ENCODE results near the gene DHX35.

DHX35 gene

GRCh38 chr20:38962044-38962927 is at the start of gene DHX35:
Gene DHX35 (plus strand): TSS chr20:38962344. CDS start chr20:38962368, 24 bp downstream.
- DNase-seq (ENCODE audit: low read depth): peak; percentile 96

- no peak for DNase-seq (ENCODE audit: low read depth)
Observed at GRCh38 chr20:38915355-38915754, 46.8 kb upstream of the DHX35 start.

- DNase-seq (ENCODE audit: low read depth): no peak
Observed at GRCh38 chr20:38917657-38918056, 44.5 kb upstream of the DHX35 start.

- DNase-seq (ENCODE audit: low read depth): no peak
Observed at GRCh38 chr20:38918172-38918571, 44.0 kb upstream of the DHX35 start.

- DNase-seq (ENCODE audit: low read depth): no peak
Observed at GRCh38 chr20:38919683-38920082, 42.5 kb upstream of the DHX35 start.

GRCh38 chr20:38920411-38920810 is 41.7 kb upstream of the DHX35 start:
- no peak for DNase-seq (ENCODE audit: low read depth)

GRCh38 chr20:38920851-38921250 is 41.3 kb upstream of the DHX35 start:
- no peak for DNase-seq (ENCODE audit: low read depth)

- no peak for DNase-seq (ENCODE audit: low read depth)
Observed at GRCh38 chr20:38924718-38925117, 37.4 kb upstream of the DHX35 start.

GRCh38 chr20:38926142-38926933 is 35.8 kb upstream of the DHX35 start, which contains the start of gene FAM83D:
Gene FAM83D (plus strand): TSS chr20:38926417. CDS start chr20:38926443, 26 bp downstream.
- peak; percentile 86 for DNase-seq (ENCODE audit: low read depth)

- no peak for DNase-seq (ENCODE audit: low read depth)
Observed at GRCh38 chr20:38926934-38927616, 35.1 kb upstream of the DHX35 start.

- DNase-seq (ENCODE audit: low read depth): no peak
Observed at GRCh38 chr20:38927902-38928578, 34.1 kb upstream of the DHX35 start.

GRCh38 chr20:38930242-38930569 is 31.9 kb upstream of the DHX35 start:
- no peak for DNase-seq (ENCODE audit: low read depth)

- DNase-seq (ENCODE audit: low read depth): no peak
Observed at GRCh38 chr20:38931984-38932383, 30.2 kb upstream of the DHX35 start.

GRCh38 chr20:38932457-38933120 is 29.6 kb upstream of the DHX35 start:
- no peak for DNase-seq (ENCODE audit: low read depth)

- DNase-seq (ENCODE audit: low read depth): no peak
Observed at GRCh38 chr20:38934530-38934929, 27.6 kb upstream of the DHX35 start.

GRCh38 chr20:38935285-38935684 is 26.9 kb upstream of the DHX35 start:
- DNase-seq (ENCODE audit: low read depth): no peak

GRCh38 chr20:38935967-38936407 is 26.2 kb upstream of the DHX35 start:
- DNase-seq (ENCODE audit: low read depth): no peak

GRCh38 chr20:38937000-38937399 is 25.1 kb upstream of the DHX35 start:
- no peak for DNase-seq (ENCODE audit: low read depth)

GRCh38 chr20:38937978-38938473 is 24.1 kb upstream of the DHX35 start:
- DNase-seq (ENCODE audit: low read depth): no peak

GRCh38 chr20:38939686-38940085 is 22.5 kb upstream of the DHX35 start:
- DNase-seq (ENCODE audit: low read depth): no peak

- no peak for DNase-seq (ENCODE audit: low read depth)
Observed at GRCh38 chr20:38940644-38941043, 21.5 kb upstream of the DHX35 start.

Data from stimulated activated CD8-positive, alpha-beta memory T cell treated with anti-CD3 and anti-CD28 coated beads, Interleukin-12 subunit alpha, Interleukin-12 subunit beta, amount 100 ng/mL, for 1 hour (primary cell).